Psoas muscle (tissue), 8 donors: ENCODE data around the gene SLC35F3. TPM values are rescaled to one million over a fixed set of nuclear protein-coding genes. Genes with fewer than 3 reads are reported as not detected.
"Not testable (repeated sequence)": the region's sequence is repeated elsewhere in the genome, so short reads cannot be mapped to it uniquely, and the experiment has no call there.

Experiments used
- ATAC-seq, 4 donors: fragments of 200-7000 bp; cut with Tn5 transposase; one replicate each; pipeline ENCODE4 v1.9.1; 2020; ENCODE audit warnings: moderate library complexity in 3 of 4, mild to moderate bottlenecking in 2 of 4
- DNase-seq, 2 donors: peaks; one replicate each; pipeline ENCODE4 v3.0.0-alpha.2; 2020
- H3K27ac ChIP-seq: fragments of 200-600 bp; one replicate; pipeline ENCODE4 v1.8.0; 2022
- H3K27me3 ChIP-seq, 3 donors: fragments of 200-600 bp in 1 of 3; one replicate each; pipeline versions ENCODE4 v1.6.1 to v1.8.0; 2013 to 2022; ENCODE audit warnings: low read length in 2 of 3, mild to moderate bottlenecking in 2 of 3, moderate library complexity in 1 of 3; ENCODE audit not compliant: insufficient read depth in 3 of 3
- H3K36me3 ChIP-seq, 2 donors: fragments of 200-600 bp in 1 of 2; one replicate each; pipeline versions ENCODE4 v1.6.1 to v1.8.0; 2013 to 2022; ENCODE audit warnings: low read depth in 1 of 2, mild to moderate bottlenecking in 1 of 2, moderate library complexity in 1 of 2; ENCODE audit not compliant: insufficient read depth in 1 of 2
- H3K4me1 ChIP-seq: fragments of 200-600 bp; one replicate; pipeline ENCODE4 v1.8.0; 2022
- H3K4me3 ChIP-seq: fragments of 200-600 bp; one replicate; pipeline ENCODE4 v1.8.0; 2022; ENCODE audit warnings: mild to moderate bottlenecking
- H3K9me3 ChIP-seq: fragments of 200-600 bp; one replicate; pipeline ENCODE4 v1.8.0; 2022
- WGBS, 3 donors: extraction: QIAGEN DNeasy Blood & Tissue Kit; methylation state at CpG; one replicate each; pipeline versions ENCODE4 v1.1.6 to v1.1.7; 2013; 5-methylcytosine and 5-hydroxymethylcytosine counted together
- intact Hi-C, 2 donors: fragments of 100-400 bp; cut with DNase I; formaldehyde crosslinking; loops; one replicate each; pipeline versions ENCODE4 v1.11.0 to v1.14.2; 2022
- polyA plus RNA-seq, 3 donors: library from polyadenylated mRNA; stranded (reverse); fragments of 200-250 nt; gene quantifications; one replicate each; pipeline ENCODE4 v1.2.3, GENCODE V29; 2013
- total RNA-seq, 4 donors: library from RNA; stranded (reverse); fragmentation: NEBNext Ultra II Directional in 2 of 4; extraction: Animal tissue kit (Norgen Biotek cat#: 25700) in 2 of 4; gene quantifications; one replicate each; pipeline versions ENCODE4 v1.2.1 to v1.2.4, GENCODE V29; 2021 to 2023
- TF ChIP-seq, protein P1 (sequence below): fragments of 200-600 bp; IDR thresholded peaks from one replicate; pipeline ENCODE4 v1.8.0; 2022; ENCODE audit warnings: antibody characterized with exemption
- donor health status: healthy with polysubstance abuse.
- donor health status: DM: no; HTN: no; CAD: no; lungs with moderate emphysema.
- donor health status: Bipolar disorder and iron deficiency.
- donor health status: healthy.
- donor health status: DM: yes; HTN: yes; CAD: no.
- donor health status: DM: no; HTN: no; CAD: no.
- donor health status: DM: no; HTN: no; CAD: no.
- donor health status: DM: yes; HTN: yes; CAD: no.

The SLC35F3 gene
- total and polyA plus RNA-seq, 7 donors = 0.01 to 0.16 (median 0.10) TPM; not detected in 3

DNA sequence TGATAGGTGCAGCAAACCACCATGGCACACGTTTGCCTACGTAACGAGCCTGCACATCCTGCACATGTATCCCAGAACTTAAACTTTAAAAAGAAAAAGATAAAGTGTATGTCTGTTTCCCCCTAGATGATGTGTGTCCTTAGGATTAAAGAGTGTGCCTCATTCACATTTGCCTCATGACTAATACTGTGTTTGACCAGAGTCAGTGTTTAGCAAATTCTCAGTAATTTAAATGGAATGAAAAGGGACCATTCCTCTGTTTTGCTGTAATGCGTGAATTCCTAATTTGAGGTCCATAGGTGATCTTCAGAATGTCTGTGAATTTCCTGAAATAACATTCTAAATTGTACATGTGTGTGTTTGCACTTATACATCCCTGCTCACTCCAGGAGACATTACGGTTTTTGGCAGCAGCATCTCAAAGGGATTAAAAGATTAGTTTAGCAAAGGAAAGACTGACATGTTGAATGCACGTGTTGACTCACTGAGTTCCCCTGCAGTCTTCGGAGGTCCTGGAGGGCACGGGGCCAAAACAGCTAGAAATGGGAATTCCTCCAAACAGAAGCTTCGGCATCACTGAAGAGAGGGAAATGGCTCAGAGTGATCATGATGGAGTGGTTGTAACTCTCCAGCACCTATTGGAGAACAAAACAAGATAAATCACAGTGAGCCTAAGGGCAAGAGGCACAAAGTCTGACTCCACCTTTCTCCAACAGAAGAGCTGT, 19.1 kb upstream of the SLC35F3 start:
- H3K9me3 ChIP-seq = no peaks in the 10 kb centered on the region
- 38 to 43% (median 43%) methylated on average over 9 of the region's 9 CpGs for whole genome bisulfite sequencing, 3 donors
- H3K4me1 ChIP-seq = no peaks in the 10 kb centered on the region
- intact Hi-C loops = no loop called here
- no peak overlapping the region for H3K27ac ChIP-seq
- TF ChIP-seq, protein P1, sequence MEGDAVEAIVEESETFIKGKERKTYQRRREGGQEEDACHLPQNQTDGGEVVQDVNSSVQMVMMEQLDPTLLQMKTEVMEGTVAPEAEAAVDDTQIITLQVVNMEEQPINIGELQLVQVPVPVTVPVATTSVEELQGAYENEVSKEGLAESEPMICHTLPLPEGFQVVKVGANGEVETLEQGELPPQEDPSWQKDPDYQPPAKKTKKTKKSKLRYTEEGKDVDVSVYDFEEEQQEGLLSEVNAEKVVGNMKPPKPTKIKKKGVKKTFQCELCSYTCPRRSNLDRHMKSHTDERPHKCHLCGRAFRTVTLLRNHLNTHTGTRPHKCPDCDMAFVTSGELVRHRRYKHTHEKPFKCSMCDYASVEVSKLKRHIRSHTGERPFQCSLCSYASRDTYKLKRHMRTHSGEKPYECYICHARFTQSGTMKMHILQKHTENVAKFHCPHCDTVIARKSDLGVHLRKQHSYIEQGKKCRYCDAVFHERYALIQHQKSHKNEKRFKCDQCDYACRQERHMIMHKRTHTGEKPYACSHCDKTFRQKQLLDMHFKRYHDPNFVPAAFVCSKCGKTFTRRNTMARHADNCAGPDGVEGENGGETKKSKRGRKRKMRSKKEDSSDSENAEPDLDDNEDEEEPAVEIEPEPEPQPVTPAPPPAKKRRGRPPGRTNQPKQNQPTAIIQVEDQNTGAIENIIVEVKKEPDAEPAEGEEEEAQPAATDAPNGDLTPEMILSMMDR = no peak
- no peaks in the 10 kb centered on the region for H3K36me3 ChIP-seq
- no peak overlapping the region for H3K4me3 ChIP-seq
- no peaks in the 10 kb centered on the region for H3K27me3 ChIP-seq
- DNase-seq (no peak), ATAC-seq (no peak)

DNA sequence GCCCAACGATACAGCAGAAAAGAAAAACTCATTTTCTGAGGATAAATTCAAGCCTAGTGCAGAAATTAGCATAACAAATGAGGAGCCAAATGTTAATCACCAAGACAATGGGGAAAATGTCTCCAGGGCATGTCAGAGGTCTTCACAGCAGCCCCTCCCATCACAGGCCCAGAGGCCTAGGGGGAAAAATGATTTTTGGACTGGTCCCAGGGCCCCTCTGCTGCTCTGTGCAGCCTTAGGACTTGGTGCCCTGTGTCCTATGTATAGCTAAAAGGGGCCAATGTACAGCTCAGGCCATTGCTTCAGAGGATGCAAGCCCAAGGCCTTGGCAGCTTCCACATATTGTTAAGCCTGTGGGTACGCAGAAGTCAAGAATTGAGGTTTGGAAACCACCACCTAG, 13.3 kb upstream of the SLC35F3 start:
- 61 to 68% (median 64%) methylated on average over 2 of the region's 2 CpGs for WGBS, 3 donors
- not testable (repeated sequence) for H3K9me3 ChIP-seq

DNA sequence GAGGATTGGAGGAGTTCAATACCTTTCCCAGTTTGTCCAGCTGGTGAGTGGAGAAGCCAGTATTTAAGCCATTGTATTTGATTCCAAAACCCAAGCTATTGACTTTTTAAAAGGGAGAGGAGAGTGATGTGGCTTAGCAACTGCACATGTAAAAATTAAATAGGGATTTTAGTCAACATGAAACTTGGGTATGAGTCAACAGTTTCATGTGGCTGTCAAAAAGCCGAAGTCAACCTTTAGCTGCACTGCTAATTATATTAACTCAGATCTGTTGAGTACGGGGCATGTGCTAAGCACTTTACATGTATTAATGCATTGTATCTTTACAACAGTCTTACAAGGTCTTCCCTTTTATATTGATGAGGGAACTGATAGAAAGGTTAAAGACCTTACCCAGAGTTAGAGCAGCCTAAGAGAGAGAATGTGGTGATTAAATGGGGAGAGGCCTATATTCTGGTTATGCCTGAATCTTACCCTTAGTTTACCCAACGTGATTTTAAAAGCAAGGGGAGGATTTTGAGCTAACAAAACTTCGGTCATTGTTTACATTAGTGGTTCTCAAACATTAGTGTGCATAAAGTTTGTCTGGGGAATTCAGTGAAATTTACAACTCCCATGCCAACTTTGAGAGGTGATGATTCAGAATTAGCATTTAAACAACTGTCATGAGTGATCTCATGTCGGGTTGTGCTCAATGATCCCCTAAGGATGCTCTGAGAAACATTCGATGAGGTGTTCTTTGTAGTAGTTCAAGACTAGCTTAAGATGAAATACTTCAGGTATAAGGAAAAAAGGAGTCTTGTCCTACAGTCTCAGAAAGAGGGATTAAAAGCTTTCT, 6.9 kb upstream of the SLC35F3 start:
- Histone ChIP-seq H3K27me3 (peaks cover 0 to 2% (median 0%) of the 10 kb centered on the region in 3 donors), H3K36me3 (no peaks in the 10 kb centered on the region), H3K4me1 (no peaks in the 10 kb centered on the region), H3K4me3 (no peak overlapping the region), H3K9me3 (no peaks in the 10 kb centered on the region), H3K27ac (no peak overlapping the region)
- intact Hi-C loops = no loop called here
- no peak for DNase-seq
- TF ChIP-seq, protein P1 = no peak
- no peak for ATAC-seq
- 76 to 79% (median 79%) methylated on average over 6 of the region's 6 CpGs for WGBS, 3 donors

More for the DNA sequence above, 13.3 kb upstream of the SLC35F3 start:
- DNase-seq, H3K4me1 ChIP-seq, H3K36me3 ChIP-seq, H3K27ac ChIP-seq, H3K27me3 ChIP-seq, ATAC-seq, intact Hi-C loops, H3K4me3 ChIP-seq: not testable (repeated sequence)

GRCh38 chr1:233901495-233901894, 3.0 kb upstream of the SLC35F3 start:
- TF ChIP-seq, protein P1 = no peak
- WGBS, 3 donors = 69 to 72% (median 71%) methylated on average over 3 of the region's 3 CpGs
- intact Hi-C loops = no loop called here

GRCh38 chr1:233905416-233906051, 1.1 kb downstream of the SLC35F3 start:
- TF ChIP-seq, protein P1 = no peak
- H3K4me3 ChIP-seq = no peak overlapping the region
- intact Hi-C loops = no loop called here
- H3K27ac ChIP-seq = no peak overlapping the region
- ATAC-seq (no peak), DNase-seq (no peak)
- no peaks in the 10 kb centered on the region for H3K4me1 ChIP-seq
- no peaks in the 10 kb centered on the region for H3K9me3 ChIP-seq
- no peaks in the 10 kb centered on the region for H3K36me3 ChIP-seq
- H3K27me3 ChIP-seq = peaks cover 6 to 32% (median 10%) of the 10 kb centered on the region in 3 donors
- 13 to 17% (median 14%) methylated on average over 39 to 40 of the region's 40 CpGs for WGBS, 3 donors

More at GRCh38 chr1:233901495-233901894, 3.0 kb upstream of the SLC35F3 start:
- Histone ChIP-seq H3K4me1 (no peaks in the 10 kb centered on the region), H3K36me3 (no peaks in the 10 kb centered on the region), H3K27ac (no peak overlapping the region), H3K4me3 (no peak overlapping the region), H3K27me3 (peaks cover 2 to 32% (median 10%) of the 10 kb centered on the region in 3 donors), H3K9me3 (no peaks in the 10 kb centered on the region)
- DNase-seq (no peak), ATAC-seq (no peak)
